NCI-H146 treated with DMSO at 0.1 percent for 48 hours (cell line): Measurements from ENCODE around the gene CACNA2D3.

Experiments
- DNase-seq: peaks from one replicate; lab custom pipeline; 2025; ENCODE audit not compliant: unreplicated experiment; lab: John Stamatoyannopoulos, UW

The CACNA2D3 gene

DNA sequence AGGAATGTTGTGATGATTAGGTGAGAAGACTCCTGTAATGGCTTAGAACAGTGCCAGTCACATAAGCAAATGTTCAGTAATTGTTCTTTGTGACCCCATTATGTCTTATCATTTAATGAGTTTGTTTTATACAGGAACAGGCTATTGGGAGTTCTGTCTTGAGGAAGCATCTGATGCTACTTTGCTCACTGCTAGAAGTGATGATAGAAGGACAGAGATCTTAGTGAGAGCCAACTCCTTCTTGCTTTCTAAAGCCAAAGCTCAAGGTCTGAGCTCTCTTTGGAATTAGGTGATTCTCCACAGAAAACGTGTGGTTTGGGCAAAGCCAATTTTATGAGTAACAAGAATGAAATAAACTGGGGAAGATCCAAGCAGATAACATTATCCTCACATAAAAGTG, 590.7 kb downstream of the CACNA2D3 start:
- DNase-seq, result no peak

DNA sequence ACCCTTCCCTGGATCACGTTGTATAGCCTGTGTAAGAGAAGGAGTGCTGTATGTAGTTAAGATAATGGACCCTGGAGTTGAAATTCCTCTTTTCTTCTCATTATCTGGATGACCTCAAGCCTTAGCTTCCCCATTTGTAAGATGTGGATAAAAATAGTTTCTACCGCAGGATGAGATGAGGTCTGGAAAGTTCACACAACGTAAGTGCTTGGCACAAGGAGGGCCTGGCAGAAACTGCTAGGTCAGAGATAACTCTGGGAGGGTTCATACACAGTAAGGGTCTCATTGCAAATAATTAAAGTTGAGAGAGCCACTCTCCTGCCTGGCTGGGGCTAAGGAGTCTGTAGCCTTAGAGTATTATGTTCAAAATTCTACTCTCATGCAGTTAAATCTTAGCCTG, 591.1 kb downstream of the CACNA2D3 start:
- DNase-seq, result no peak

DNA sequence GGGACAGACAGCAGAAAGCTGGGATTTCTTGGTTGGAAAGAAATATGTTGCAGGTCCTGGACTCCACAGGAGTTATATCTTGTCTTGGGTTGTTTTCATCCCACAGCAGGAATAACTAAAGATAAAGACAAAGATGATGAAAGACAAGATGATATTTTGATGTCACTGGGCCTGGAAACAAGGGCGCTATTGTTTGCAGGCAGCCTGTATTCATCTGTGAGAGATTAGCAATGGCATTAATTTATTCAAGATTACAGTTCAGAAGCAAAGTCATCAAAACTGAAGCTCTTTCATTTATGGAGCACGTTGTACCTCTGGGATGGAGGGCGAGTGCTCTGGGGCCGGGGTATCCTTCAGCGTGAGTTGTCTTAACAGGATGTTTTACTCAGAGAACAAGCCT, 591.7 kb downstream of the CACNA2D3 start:
- DNase-seq, result no peak

DNA sequence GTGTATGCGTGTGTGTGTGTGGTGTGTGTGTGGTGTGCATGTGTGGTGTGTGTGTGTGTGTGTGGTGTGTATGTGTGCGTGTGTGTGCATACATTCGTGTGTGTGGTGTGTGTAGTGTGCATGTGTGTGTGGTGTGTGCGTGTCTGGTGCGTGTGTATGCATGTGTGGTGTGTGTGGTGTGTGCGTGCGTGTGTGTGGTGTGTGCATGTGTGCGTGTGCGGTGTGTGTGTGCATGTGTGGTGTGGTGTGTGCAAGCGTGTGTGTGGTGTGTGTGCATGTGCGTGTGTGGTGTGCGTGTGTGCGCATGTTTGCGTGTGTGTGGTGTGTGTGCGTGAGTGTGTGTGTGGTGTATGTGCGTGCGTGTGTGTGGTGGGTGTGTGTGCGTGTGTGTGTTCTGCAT, 595.2 kb downstream of the CACNA2D3 start:
- no peak for DNase-seq

DNA sequence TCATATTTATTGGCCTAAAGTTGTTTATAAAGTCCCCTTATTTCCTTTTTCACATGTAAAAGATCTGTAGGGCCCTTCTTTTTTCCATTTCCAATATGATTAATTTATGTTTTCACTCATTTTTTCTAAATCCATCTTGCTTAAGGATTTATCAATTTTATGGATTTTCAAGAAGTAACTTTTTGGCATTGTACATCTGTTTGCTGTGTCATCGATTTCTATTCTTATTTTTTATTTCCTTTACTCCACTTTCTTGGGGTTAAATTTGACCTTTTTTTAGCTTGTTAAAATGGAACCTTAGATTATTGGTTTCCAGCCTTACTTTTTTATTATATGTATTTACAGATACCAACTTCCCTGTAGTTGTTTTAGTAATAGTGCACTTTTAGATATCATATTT, 597.6 kb downstream of the CACNA2D3 start:
- DNase-seq, result no peak

DNA sequence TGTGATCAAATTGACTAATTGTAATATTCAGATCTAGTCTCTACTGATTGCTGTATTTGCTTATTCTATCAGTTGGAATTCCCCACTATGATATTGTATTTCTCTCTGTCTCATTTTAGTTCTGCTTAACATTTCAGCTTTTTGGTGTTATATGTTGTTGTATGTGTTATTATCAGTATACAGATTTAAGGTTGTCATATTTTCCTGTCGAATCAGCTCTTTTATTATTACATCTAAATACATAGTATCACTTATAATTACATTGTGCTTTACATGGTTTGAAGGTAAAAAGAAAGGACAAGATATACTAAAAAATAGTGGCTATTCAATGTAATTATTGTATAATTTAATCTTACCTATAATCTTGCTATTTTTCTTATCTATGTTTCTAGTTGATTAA, 598.3 kb downstream of the CACNA2D3 start:
- no peak for DNase-seq

DNA sequence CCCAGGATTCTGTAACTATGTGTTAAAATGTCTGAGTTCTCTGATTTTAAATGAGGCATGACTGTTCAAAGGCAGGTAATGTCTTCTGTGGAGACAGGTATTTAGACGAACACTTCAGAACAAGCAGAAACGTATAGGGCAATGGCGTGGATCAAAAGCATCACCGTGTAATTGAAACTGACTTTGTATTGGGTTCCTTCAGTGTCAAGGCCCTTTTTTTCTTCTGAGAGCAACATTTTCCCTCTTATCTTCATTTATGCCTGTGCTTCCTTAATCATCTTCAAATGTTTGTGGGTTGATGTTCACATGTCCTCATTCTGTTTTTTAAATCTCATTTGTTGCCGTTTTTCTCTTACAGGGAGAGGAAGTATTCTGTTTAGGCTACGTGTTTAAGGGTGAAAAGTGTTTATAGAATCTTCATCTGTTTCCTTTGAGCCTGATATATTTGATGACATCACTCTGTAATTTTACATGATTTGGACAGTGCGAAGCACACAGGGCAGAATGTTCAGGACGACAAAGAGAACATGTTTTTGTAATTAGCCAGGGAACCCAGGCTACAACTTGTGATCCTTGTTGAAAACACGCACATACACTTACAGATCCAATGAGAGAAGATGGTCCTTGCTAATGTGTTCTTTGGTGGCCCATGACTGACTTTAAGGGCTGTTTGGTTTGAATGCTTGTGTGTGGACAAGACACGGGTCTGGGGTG, 609.5 kb downstream of the CACNA2D3 start:
- DNase-seq, result no peak

DNA sequence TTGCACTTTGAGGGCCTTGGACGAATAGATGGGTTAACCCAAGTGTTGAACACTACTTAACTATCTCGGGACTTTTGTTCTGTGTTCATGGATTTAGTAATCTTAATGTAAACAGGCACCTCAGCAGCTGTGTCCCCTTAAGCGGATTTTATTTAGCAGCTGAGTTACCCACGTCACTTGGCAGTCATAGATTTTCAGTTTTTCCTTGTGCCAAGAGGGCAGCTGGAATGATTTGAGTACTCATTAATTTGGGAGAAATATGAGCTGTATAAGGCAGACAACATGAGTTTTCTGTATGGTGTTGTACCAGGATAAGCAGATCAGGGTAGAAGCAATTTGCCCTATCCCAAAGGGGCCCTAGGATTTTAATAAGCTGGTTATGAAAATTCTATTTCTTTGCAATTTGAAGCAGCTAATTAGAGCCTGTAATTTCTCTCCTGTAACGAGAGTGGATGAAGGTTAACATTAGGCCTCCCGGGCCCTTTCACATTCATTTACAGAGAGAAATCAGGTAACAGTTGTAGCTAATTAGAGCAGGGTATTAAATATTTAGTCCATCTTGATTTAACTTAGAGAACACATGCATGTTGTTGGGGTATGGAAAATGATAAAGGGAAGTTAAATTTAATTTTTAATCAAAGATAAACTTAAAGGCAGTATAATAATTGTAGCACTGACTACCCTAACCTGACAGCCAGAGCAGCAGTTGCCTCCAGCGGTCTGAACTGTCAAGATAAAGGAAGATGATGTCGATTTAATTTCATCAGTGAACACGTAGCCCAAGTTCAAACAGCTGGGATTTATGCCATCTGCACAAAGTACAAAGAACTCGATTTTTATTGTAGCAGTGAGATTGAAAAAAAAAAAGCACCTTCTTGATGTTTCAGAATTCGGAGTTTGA, 611.0 kb downstream of the CACNA2D3 start:
- DNase-seq, result no peak

DNA sequence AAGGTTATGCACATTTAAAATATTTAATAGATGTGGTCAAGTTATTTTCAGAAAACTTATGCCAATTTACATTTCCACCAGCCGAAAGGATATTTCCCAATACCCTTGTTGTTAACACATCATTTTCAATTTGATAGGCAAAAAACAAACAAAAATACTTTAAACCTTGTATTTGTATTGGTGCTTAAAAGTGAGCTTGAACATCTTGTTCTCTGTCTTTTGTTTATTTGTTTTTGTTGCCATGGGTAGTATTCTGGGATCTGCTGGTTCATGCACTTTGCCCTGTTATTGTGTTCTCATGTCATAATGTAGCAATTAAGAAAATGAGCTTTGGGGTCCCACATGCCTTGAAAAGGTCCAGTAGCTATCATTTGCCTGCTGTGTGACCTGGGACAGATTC, 614.1 kb downstream of the CACNA2D3 start:
- DNase-seq, result no peak

DNA sequence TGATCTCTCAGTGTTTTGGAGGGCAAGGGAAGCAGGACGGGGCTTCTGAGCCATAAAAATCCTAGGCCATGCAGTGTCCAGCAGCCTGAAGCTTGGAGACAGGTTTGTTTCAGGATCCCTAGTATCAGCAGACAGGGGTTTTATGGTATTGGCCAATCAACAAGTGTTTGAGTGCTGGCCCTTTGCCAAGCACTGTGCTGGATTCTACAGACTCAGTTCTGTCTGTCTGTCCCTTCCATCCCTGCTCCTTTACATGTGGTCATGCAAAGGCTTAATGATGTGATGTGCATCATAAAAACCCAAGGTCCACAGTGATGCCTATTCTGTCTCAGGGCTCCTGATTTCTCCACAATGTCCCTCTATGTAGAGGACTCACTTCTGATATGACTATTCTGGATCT, 621.4 kb downstream of the CACNA2D3 start:
- DNase-seq, result no peak

DNA sequence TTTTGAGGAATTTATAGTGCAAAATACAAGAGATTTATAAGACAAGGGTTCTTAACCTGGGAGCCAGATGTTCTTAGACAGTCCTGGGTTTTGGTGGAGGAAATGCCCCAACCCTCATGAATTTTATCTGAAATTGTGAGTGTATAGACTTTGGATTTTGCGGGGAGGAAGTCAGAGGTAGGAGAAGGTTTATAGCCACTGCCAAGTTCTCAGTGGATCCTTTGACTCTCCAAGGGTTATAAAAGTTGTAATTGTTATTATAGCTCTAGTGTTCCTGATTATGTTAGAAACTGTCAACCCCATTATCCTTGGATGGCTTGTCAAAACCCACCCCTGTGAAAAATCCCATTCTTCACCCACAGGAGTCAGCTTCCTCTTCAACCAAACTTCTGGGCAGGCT, 621.9 kb downstream of the CACNA2D3 start:
- no peak for DNase-seq

DNA sequence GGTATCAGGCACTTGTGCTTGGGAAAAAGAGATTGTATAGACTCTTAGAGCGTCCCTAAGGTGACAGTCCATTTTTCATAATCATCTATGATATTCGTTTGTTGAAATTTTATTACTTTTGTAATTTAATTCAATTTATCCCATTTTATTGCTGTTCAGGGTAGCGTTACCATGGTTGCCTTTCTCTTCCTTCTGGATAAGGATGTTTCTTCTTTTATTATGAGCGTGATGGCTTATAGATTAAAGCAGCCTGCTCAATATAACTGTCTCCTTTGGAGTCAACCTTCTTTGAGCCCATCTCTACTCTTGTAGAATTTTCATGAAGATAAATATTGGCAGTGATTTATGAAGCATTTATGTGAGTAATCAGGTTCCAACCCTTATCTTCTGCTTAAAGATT, 623.5 kb downstream of the CACNA2D3 start:
- no peak for DNase-seq

DNA sequence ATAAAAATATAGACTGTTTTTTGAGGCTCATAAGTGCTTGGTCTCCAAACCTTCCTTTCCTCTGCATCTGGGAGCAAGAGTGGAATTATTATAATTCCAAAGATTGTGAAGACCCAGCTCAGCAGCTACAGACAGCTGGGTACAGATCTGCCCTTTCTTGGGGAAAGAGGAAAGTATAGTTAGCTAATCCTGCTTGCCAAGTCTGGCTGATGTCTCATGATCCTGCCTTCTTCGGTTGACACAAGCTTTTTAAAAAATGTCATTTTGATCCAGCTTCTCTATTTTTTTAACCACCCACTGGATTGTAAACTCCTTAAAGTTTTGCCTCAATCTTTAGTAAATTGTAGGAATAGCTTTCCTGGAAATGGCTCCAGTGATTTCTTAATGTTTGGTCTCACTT, 624.4 kb downstream of the CACNA2D3 start:
- no peak for DNase-seq

DNA sequence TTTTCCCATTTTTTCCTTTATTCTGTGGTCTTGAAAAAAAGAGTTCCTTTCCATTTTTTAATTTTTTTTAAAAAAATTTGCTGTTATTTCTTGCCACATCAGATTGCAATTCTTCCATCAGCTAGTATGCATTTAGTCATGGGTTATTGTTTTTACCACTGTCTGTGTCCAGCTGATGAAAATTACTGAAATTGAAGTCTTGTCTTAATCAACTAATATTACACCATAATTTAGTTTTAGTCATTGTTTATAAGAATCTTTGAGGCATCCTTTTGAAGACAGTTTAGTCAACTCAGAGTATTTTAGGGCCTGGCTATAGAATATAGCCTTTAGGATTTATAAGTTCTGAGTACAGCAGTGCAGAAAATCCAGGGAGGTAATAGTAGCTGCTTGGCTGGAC, 633.4 kb downstream of the CACNA2D3 start:
- DNase-seq, result no peak

DNA sequence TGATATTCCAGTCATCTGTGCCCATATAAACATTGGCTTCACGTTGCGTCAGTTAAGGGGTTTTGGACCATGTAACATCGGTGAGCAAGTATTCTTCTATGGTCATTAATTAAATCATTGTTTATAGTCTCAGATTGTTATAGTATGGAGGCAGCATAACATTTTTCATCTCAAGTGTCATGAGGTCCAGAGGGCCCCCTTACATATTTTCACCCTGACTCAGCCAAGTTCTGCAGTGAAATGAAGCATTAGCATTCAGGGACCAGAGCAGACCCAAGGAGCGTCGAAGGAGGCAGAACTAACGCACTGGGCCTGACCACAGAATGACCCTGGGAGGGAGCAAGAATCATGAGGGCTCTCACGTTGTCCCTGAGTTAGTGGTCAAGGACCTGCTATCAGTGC, 634.0 kb downstream of the CACNA2D3 start:
- DNase-seq, result no peak

DNA sequence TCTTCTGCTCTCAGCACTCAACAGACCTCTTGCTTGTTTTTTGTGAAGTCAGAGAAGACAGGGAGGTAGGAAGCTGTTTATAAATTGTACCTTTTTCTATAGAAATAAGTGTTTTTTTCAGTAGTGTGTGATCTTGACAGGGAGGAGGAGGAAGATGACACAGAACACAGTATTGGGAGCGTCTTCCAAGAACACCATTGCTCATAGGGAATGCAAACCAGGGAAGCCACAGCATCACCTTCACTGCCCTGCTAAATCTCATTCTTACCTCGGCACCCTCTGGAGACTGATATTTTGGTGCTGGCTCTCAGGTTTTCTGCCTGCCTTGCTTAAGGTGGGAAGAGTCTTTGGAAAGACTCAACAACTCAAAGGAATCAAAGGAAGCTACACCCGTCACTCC, 636.1 kb downstream of the CACNA2D3 start:
- DNase-seq, result no peak

DNA sequence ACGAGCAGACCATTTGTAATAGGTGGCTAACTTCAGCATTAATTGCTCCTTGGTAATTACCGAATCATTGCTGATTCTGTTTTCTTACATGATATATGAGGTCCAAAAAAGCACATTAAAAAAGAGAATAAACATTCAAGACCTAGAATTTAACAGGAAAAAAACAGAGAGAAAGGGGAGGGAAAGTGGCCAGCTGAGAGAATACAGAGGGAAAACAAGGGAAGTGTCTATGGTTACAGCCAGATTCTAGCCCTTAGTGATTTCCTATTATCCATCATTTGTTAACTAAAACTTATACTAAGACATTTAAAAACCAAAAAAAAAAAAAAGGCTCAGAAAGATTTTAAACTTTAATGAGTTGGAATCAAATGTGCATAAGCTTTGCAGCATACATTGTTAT, 636.8 kb downstream of the CACNA2D3 start:
- DNase-seq, result no peak

DNA sequence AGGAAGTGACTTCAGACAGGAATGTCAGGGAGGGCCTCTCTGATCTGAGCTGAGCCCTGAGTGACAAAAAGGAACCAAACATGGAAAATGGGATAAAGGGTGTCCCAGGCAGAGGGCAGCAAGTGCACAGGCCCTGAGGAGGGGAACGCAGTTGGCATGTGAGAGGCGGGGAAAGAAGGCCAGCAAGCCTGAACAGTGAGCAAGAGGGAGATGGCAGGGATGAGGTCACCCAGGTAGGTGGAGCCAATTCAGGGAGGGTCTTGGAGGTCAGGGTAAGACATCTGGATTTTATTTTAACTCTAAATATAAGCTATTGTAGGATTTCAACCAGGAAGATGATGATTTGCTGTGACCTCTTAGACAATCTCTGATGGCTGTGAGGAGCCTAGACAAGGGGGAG, 637.8 kb downstream of the CACNA2D3 start:
- no peak for DNase-seq

DNA sequence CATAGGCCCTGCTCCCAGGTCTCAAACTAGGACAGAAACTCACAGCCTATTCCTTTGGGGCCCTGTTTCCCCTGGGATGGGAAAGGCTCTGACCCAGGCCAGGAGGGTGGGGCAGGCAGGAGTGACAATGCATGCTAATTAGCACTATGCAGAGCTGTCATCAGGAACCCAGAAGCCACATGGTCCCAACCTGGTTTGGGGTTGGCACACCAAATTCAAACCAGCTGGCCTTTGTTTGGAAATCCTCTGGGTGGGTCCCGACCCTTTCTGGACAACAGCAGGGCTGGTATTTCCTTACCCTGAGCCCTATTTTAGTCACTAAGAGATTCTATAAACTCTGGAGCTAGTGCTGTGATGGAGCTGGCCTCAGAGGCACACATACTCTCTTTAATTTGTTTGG, 639.3 kb downstream of the CACNA2D3 start:
- DNase-seq, result no peak

DNA sequence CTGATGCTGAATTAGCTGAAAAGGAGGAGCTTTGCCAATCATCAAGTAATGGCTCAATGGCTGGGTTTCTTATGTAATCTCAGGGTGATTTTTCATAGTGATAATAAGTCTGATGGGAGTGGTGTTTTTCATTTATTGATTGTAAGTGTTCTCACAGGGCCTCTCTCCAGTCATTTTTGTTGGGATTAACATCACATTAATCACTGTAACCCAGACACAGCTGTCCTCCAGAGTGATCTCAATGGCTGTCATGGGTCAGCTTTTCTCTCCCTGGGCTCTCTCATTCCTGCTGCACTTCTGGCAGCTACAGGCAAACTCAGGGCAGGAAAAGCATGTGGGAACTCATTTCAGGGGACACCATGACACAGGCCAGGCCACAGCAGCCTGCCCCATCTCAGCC, 642.6 kb downstream of the CACNA2D3 start:
- no peak for DNase-seq

DNA sequence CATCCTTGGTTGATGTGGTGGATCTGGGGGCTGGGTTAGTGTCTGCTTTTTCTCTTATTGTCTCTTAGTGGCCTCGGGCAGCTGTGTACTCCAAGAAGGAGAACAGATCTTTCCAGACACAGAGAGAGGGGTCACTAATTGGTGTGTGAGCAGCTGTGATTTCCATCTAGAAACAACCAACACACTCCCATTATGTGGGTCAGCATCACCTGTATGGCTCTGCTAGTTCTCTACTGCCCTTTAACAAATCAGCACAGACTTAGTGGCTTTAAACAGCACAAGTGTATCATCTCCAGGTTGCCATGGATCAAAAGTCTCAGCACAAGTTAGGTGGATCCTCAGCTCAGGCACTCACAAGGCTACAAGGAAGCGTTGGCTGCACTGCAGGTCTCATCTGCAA, 648.7 kb downstream of the CACNA2D3 start:
- DNase-seq, result no peak

DNA sequence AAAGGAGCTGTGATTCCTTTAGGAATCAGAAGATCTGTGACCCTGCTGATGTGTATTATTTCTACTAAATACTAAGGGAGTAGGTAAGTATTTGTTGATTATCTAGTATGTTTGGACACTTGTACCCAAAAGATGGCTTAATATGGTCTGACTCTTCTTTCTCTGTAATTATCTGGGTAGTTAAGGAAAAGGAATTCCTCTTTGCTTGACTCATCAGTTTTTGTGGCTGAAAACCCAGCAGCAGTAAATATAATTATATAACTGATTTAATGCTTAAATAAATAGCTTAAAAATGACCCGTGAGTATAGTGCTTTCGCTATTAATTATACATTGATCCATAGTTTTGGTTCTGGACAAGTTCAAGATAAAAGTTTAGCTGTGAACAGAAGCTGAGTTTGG, 649.7 kb downstream of the CACNA2D3 start:
- no peak for DNase-seq

DNA sequence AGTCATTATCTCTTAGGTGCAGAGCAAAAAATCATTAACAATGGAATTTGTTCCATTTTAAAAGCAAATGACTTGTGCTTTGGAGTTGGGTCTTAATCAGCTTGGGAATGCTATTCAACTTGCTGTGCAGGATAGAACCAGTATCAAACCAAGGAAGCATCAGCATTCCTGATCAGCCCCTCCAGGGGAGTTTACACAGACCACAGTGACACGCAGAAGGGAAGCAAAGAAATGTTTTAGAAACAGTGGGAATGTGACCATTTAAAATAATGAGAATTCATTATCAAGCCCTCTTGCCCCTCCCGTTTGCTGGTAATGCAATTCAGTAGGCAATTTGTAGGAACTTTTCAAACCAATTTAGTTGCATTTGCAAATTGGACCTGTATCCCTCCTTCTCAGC, 650.4 kb downstream of the CACNA2D3 start:
- DNase-seq, result no peak
